Erythroblast (primary cell): ENCODE data around the gene NEB.

Source experiments
- GATA1 ChIP-seq: IDR thresholded peaks from 2 replicates; pipeline ENCODE4 v1.6.1; 2011; ENCODE audit warnings: low read depth, mild to moderate bottlenecking, control low read depth, low read length, moderate library complexity
- POLR2A ChIP-seq: IDR thresholded peaks from 2 replicates; pipeline ENCODE4 v1.6.1; 2011; ENCODE audit warnings: mild to moderate bottlenecking, low read length

GRCh38 chr2:151523850-151524249 lies 210.4 kb downstream of the NEB start:
- TF ChIP-seq POLR2A = no peak
- TF ChIP-seq GATA1 = no peak
